Suppressor macrophage treated with lipopolysaccharide for 1 hour (primary cell): Measurements from ENCODE around the gene UBE2O.

ENCODE experiments used
- DNase-seq, 3 donors: peaks; one replicate each; pipeline ENCODE4 v3.0.0-alpha.2; 2020 to 2022

The UBE2O gene

DNA sequence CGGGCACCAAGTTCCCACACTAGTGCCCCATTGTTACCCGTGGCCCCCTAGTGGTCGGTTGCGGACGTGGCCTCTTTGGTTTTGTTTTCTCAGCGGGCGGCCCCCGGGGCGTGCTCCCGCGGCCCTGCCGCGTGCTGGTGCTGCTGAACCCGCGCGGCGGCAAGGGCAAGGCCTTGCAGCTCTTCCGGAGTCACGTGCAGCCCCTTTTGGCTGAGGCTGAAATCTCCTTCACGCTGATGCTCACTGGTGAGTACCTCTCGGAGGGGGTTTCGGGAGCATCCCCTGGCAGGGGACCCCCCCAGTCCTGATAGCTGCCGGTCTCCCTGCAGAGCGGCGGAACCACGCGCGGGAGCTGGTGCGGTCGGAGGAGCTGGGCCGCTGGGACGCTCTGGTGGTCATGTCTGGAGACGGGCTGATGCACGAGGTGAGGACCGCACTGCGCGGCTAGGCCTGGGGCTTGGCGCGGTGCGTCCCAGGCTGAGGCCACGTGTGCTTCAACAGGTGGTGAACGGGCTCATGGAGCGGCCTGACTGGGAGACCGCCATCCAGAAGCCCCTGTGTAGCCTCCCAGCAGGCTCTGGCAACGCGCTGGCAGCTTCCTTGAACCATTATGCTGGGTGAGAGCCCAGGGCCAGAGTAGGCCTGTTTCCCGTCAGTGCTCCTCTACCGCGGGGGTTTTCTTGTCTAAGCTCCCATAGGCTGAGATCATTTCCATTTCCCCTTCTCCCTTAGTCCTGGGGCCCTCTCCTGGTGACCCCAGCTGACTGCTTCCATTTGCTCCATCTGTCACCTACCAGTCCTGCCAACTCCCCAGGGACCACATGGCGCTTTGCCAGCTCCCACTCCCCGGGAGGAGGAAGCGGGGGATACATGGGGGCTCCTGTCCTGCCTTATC is 66.8 kb downstream of the UBE2O start:
- DNase-seq: peak; percentile 92 to 95 (median 94)

DNA sequence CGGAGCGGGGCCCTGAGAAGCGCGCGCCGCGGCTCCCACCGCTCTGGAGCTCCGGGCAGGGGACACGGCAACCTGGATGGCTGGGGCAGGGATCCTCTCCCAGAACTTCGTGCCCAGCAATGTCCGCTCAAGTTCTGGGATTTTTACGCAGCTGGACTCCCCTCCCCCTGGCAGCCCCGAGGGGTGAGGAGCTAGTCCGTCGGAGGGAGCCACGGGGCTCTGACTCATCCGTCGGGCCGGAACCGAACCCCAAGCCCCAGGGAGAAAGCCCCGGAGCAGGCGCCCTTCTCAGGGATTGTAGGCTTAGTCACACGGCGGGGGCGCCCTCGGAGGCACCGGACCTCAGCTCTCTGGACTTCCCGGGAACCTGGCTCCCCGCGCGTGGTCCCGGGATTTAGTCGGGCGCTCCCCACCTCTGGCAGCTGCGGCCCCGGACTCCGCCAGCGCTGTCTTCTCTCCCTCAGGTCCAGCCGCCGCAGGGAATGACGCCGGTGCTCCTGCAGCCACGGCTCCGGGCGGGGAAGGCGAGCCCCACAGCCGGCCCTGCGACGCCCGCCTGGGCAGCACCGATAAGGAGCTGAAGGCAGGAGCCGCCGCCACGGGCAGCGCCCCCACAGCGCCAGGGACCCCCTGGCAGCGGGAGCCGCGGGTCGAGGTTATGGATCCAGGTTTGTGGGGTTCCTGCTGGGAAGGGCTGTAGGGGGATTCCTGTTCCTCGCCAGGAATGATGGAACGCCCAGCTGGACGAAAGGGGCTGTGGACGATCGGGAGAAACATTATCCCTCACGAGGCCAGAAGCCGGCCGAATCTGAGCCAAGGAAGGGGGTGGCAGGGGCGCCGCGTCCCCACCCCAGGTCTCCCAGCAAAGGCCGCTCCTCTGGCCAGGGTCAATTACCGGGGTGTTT is 67.7 kb downstream of the UBE2O start:
- DNase-seq: peak; percentile 98 to 99 (median 98)

DNA sequence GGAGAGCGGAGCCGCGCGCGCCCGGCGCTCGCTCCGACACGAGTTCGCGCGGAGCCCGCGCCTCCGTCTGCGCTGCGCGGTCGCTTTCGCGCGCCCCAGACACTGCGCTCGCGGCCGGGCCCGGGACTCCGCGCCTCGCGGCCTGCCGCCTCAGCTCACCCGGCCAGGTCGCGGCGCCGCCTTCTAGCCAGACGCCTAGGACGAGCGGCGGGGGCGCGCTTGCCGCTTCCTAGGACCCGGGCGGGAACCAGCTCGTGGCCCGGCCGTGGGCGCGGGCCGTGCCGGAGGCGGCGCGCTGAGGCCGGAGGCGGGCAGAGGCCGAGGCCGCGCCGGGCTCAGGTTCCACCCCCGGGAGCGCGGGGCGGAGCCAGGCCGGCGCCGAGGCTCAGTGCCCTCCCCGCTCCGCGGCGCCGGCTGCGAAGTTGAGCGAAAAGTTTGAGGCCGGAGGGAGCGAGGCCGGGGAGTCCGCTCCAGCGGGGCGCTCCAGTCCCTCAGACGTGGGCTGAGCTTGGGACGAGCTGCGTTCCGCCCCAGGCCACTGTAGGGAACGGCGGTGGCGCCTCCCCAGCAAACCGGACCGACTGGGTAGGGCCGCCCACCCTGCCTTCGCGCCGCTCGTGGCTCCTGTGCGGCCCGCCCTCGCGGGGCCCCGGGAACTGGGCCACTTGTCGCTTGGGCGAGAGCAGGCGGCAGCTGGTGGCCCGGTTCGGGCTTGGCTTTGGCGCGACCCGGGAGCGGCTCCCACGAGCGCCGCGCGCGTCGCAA is 68.5 kb downstream of the UBE2O start, which contains the start of gene SPHK1:
Gene SPHK1 (plus strand): TSS at position 388 of the 765 bp plus-strand sequence. CDS start 1,036 bp downstream, outside the sequence.
- DNase-seq: peak; percentile 89 to 96 (median 95)

DNA sequence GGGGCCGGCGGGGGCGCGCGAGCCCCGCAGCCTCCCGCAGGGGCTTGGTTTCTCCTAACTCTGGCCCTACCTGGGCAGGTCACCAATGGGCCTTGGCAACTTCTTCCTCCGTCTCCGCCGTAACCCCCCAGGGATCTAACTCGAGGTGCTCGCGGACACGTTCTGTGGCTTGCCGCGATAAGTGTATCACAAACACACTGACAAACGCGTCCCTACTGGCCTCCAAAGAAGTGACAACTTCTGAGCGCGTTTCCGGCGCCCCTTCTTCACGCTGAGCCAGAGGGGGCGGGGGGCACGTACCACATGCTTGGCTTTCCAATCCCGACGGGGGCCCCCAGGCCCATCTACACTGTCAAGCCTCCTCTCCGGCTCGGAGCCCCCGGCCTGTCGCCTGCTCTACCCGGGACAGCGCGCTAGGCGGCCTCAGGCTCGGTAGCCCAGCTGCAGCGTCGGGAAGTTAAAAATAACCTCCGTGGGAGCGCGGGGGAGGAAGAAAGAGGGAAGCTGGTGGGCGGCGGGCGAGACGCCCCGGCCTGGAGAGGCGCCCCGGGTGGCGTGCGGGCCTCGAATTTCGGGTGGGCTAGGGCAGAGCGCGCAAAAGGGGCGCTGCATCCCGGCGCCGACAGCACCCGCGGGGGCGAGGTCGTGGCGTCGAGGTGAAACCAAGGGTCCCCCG is 69.3 kb downstream of the UBE2O start:
- peak; percentile 78 to 88 (median 80) for DNase-seq

DNA sequence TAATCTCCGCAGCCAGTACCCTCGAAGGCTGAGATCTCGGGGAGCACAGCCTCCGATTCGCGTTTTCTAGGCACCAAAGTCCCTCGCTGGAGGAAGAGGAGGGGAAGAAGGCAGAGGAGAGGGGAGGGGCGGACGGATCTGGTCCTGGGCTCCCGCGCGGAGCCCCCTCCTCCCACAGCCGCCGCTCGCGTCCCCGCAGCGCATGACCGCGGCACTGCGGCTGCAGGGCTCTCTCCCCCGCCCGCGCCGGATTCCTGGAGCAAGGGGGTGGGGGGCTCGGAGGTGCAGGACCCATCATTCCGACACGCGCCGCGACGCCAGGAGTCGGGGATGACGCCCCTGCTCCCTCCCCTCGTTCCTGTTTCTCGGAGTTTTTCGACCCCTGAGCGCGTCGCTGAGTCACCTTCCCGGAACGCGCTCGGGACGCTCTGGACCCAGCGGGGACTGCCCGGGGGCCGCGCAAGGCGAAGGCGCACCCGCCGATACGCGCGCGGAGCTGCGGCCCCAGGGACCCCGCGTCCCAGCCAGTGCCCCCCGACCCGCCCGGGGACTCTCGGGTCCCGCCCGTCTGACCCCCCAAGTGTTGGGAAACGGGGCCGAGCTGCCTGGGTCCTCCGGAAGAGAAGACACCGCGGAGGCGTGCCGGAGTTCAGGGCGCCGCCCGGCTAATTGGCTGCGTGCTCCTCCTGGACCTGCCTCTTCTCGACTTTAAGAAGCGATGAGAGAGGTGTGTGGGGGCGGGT is 70.0 kb downstream of the UBE2O start:
- DNase-seq: peak; percentile 91 to 94 (median 93)

DNA sequence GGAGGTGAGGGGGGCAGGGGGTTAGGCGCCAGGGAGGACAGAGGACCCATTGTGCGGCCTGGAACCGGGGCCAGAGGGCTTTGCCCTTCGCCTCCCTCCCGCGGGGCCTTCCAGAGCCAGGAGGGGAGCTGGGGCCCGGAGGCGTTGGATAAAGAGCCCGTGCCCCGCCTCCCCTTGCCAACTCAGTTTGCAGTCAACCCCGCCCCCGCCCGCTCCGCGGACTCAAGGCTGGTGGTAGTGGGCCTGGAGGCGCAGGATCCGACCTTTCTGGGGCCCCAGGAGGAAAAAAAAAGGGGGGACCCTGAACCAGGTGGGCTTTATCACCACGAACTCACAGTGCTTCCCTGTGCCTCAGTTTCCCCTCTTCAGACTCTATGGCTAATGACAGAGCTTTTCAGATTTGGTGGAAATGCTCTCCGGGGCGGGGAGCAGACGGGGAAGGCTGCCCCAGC is 70.6 kb downstream of the UBE2O start:
- DNase-seq: peak; percentile 73 to 86 (median 77)

DNA sequence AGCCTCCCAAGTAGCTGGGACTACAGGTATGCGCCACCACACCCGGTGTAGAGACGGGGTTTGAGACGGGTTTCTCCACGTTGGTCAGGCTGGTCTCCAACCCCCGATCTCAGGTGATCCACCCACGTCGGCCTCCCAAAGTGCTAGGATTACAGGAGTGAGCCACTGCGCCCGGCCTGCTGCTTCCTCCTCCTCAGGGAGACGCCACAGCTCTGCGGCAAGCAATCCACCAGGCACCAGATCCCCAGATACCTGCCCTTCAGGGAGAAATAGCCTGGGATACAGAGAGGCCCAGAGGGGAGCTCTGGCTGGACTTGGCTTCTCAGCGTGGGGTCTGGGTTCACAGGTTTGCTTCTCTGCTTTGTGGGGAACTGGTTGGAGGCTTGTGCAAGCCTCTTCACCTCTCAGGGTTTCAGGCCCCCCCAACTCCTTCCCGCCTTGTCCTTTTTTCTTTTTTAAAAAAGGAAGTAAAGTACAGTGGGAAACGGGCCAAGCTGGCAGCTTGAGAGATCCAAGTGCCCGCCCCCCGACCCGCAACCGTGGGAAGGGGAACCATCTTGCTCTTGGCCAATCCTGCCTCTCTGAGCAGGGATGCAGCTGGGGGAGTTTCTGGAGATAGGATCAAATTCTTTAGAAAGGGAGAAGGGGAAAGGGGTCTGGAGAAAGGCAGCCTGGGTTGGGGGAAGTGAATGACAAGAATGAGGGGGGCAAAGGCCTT is 71.2 kb downstream of the UBE2O start:
- DNase-seq: peak; percentile 75 to 88 (median 84)

DNA sequence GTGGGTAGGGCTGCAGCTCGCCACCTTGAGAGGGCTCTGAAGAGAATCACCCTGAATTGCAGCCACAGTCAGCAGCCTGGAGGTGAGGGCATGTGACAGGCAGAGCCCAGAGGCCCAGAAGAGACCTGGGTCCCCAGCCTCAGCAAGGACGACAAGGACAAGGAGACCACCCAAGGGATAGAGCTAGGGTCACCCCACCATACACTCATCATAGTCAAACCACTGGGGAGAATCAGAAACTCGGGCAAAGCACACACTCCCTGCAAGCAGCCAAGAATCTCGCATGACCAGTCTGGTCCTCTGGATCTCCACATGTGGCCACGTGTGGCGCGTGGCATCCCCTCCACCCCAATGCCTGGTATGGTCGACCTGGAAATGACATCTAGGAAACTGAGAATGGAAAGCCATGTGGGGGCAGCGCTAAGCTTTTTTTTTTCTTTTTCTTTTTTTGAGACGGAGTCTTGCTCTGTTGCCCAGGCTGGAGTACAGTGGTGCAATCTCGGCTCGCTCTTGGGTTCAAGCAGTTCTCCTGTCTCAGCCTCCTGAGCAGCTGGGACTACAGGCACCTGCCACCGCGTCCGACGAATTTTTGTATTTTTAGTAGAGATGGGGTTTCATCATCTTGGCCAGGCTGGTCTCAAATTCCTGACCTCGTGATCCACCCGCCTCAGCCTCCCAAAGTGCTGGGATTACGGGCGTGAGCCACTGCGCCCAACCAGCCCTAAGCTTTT is 73.1 kb downstream of the UBE2O start:
- no peak for DNase-seq

DNA sequence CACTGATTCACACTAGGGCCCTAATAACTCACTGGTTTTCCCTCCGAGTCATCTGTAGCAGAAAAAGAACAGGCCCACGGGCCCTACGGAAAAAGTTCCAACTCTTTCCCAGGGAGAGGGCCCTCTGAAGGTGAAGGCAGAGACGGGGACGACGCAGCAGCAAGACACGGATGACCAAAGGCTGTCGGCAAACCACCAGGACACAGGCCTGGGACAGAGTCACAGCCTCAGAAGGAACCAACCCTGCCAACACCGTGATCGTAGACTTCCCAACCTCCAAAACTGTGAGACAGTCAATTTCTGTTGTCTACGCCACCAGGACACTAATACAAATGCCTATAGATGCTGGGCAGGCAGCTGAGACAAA is 73.7 kb downstream of the UBE2O start:
- peak in 2 of 3 donors; percentile 31 to 59 for DNase-seq

DNA sequence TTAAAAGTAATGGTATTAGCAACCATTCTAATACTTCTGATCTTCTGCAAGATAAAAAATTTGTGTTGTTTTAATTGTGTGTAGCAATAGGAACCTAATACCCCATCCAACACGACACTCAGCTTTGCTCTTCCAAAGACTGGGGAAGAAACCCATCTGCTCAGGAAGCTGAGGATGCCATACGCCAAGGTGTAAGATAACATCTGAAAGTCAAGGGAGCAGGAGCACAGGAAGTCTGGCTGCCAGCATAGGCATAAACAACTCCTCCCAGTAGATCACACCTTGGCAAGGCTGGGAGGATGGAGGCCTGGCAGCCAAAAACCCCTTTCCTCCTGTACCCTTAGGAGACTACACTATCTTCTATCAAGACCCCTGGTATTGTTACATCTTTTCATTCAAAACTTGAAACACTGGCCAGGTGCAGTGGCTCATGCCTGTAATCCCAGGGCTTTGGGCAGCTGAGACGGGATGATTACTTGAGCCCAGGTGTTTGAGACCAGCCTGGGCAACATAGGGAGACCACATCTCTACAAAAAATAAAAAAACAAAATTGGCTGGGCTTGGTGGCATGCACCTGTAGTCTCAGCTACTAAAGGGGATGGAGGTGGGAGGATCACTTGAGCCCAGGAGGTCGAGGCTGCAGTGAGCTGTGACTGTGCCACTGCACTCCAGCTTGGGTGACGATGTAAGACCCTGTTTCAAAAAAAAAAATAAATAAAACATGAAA is 74.2 kb downstream of the UBE2O start:
- no peak for DNase-seq

DNA sequence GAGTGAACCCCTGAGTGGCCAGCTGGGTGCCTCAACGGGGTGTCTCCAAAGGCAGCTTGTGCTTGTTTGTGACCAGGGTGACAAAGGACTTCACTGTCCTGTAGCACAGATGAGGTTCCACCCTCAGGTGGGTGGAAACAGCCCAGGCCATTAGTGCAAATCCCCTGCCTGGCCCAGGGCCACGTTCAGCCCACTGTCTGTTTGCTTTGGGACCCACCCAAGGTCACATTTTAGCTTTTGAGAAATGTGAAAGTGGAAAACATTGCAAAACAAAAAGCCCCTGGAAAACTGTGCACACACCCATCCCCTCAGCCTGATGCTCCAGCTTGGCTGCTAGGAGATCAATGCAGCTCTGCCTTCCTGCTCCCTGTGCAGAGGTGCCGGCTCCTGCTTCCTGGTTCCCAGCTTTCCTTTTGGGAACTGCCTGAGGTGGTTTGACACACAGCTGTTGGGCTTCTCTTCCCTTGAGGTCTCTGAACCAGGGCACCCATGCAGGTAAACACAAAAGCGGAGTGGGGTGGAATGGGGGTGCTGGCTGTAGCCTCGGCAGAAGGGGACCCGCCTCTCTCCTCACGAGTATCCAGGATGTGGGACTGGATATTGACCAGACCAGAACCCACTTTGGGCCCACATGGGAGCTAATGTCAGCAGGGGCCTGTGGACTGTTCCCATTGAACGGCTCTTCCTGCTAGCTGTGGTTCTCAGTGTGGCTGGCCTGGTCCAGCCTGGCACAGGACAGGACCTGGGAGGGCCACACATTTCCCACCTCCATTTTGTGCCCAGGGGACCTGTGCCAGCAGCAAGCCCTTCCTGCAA is 76.4 kb downstream of the UBE2O start:
- no peak for DNase-seq

DNA sequence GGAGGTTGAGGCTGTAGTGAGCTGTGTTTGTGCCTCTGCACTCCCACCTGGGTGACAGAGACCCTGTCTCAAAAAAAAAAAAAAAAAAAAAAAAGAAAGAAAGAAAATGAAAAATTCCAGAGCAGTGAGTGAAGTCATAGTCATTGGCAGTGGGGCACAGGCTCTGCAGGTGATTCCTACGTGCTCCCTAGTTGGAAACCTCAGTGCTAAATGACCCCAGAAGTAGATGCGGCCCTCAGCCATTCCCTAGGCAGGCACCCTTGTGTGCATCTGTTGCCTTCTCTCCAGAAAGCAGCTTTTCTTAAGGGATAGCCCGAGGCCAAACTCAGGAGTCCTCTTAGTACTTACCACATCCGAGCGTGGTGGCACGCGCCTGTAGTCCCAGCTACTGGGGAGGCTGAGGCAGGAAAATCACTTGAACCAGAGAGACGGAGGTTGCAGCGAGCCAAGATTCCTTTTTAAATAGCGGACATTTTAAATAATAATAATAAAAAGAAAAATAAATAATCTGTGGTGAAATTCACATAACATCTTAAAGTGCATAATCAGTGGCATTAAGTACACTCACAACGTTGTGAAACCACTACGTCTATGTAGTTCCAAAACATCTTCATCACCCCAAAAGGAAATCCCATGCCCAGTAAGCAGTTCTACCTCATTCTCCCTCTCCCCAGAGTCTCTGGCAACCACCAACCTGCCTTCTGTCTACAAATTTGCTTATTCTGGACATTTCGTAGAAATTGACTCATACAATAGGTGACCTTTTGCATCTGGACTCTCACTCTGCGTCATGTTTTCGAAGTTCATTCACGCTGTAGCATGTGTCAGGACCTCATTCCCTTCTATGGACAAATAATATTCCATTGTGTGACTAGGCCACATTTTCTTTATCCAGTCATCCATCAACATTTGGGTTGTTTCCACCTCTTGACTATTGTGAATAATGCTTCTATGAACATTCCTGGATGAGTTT is 81.0 kb downstream of the UBE2O start:
- peak in 1 of 3 donors; percentile 47 for DNase-seq

DNA sequence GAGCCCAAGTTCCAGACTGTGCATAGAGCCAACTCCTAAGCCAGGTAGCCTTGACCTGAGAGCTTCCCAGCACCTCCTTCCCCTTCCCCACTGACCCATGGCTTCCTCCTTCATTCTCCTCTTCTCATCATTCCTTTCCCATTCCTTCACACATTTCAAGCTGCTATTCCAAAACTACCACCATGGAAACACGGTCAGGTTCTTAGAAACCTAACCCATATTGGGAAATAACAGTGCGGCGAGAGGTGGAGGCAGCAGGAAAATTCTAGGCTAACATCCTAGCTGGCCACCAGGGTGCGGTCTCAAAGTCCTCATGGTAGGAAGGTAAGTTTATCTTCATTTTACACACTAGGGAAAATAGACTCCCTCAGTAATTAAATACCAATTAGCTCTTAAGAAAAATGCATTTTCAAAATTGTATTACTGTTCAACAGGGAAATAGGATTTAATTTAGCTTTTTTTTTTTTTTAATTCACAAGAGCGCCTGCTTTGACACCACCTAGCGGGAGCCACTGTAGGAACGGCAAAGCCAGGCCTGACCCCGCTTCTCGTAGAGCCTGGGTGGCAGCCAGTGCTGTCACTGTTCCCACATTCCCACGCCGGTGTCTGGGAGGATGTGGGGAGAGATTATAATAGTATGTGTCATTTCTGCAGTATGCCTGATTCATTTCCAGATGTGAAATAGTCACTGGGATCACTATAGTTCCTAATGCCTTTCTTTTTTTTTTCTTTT is 82.5 kb downstream of the UBE2O start:
- peak; percentile 42 to 63 (median 43) for DNase-seq

DNA sequence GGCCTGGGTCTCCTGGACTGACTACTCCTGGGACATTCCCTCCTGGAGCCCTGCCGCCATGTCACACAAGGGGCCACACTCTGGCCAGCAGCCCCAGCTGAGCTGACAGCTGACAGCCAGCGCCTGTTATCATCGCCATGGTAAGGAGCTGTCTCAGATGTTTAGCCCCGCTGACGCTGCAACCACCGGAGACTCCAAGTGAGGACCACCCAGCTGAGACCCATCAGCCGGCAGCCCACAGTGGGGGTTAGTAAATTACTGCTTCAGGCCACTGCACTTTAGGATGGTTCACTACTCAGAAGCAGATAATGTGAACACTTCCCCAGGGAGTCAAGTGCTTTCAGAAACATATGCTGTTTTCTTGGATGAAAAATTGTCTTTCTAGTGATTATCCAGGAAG is 83.1 kb downstream of the UBE2O start:
- no peak for DNase-seq

DNA sequence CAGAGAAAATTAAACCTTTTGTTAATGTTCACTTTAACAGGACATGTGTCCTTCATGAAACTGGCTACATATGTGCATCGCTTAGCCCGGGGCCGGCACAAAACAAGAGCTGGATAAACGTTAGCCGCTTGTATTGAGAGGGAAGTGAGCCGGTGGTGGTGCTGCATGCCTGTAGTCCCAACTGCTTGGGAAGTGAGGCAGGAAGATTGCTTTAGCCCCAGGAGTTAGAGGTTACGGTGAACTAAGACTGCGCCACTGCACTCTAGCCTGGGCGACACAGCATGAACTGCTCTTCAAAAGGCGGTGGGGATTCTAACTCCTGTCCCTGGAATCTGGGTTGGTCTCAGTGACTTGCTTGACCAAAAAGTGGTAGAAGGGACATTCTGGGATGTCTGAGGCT is 83.6 kb downstream of the UBE2O start:
- DNase-seq: no peak

DNA sequence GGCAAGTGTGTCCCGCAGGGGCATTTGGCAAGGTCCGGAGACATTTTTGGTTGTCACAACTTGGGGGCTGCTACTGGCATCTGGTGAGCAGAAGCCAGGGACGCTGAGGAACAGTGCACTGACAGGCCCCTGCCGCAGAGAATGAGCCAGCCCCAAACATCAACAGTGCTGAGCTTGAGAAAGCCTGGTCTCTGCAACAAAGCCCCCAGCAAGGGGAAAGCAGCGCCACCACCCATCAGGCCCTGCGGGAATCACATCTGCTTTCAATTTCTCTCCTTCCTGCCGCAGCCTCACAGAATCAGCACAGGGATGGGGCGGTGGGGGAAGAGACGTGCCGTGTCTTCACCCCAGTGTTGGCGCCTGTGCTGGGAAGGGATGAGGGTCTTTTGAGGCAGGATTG is 84.4 kb downstream of the UBE2O start:
- DNase-seq: no peak
